Osteocyte (in vitro differentiated cells): ENCODE data around the gene ARHGAP4. TPM values are rescaled to one million over a fixed set of nuclear protein-coding genes. Genes with fewer than 3 reads are reported as not detected.

Source experiments
- DNase-seq: peaks from one replicate; pipeline ENCODE4 v3.0.0; 2021; ENCODE audit warnings: mixed read lengths; ENCODE audit not compliant: unreplicated experiment; ENCODE audit errors: extremely low spot score
- H3K27ac Mint-ChIP-seq: one replicate; pipeline ENCODE4 v1.8.0; 2021; ENCODE audit warnings: mild to moderate bottlenecking, mixed read lengths; ENCODE audit not compliant: unreplicated experiment
- H3K27me3 Mint-ChIP-seq: one replicate; pipeline ENCODE4 v1.8.0; 2021; ENCODE audit warnings: mixed read lengths; ENCODE audit not compliant: unreplicated experiment
- H3K36me3 Mint-ChIP-seq: one replicate; pipeline ENCODE4 v1.8.0; 2021; ENCODE audit warnings: mixed read lengths; ENCODE audit not compliant: unreplicated experiment
- H3K4me1 Mint-ChIP-seq: one replicate; pipeline ENCODE4 v1.8.0; 2021; ENCODE audit warnings: mixed read lengths; ENCODE audit not compliant: unreplicated experiment
- H3K4me3 Mint-ChIP-seq: one replicate; pipeline ENCODE4 v1.8.0; 2021; ENCODE audit warnings: mild to moderate bottlenecking, moderate library complexity, mixed read lengths; ENCODE audit not compliant: unreplicated experiment
- H3K9me3 Mint-ChIP-seq: one replicate; pipeline ENCODE4 v1.8.0; 2021; ENCODE audit warnings: mixed read lengths; ENCODE audit not compliant: unreplicated experiment
- CTCF ChIP-seq: fragments of 200-600 bp; sonication (generic); IDR thresholded peaks from 2 replicates; pipeline ENCODE4 v1.5.0; 2021; ENCODE audit warnings: antibody characterized with exemption, mild to moderate bottlenecking, moderate library complexity
- total RNA-seq: library from RNA; stranded (reverse); gene quantifications from 2 replicates; pipeline ENCODE4 v1.2.1, GENCODE V29; 2021

ARHGAP4 gene
- total RNA-seq, 1 donor from 2014 or later: 5.3 TPM

DNA sequence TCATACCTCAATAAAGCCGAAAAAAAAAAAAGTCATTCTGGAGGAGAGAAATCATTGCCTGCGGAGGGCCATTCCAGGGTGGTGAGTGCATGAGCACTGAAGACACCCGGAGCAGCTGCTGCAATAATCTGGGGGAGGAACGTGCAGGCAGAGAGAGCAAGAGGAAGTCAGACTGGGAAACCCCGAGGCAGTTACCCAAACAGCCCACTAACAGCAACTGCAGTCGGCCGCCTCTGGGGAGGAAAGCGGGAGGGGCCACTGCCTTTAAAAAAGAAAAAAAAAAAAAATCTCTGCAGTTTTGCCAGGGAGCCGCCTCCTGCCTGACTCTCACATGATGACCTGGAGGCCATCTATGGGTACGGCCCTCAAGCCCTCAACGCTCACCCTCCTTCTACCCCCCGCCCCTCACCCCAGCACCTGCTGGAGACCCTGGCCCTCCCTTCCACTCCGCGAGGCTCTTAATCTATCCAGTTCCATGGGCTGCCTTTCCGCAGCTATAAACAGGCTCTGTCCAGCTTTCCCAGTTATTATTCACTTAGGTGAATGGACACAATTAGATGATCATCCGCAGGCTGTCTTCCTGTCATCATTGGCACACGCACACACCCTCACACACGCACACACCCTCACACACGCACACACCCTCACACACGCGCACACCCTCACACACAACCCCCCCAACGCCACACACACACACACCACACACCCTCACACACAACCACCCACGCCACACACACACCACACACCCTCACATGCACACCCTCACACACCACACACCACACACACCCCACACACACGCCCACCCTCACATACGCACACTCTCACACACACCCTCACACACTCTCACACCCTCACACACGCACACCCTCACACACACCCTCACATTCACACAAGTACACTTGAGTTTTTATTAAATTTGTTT is 25.0 kb downstream of the ARHGAP4 start:
- peaks cover 2% of the 10 kb centered on the region for H3K36me3 Mint-ChIP-seq
- H3K4me3 Mint-ChIP-seq: no peak overlapping the region
- no peaks in the 10 kb centered on the region for H3K27me3 Mint-ChIP-seq
- DNase-seq: no peak
- H3K27ac Mint-ChIP-seq: peak overlapping the region; percentile 81
- H3K4me1 Mint-ChIP-seq: peaks cover 31% of the 10 kb centered on the region
- peaks cover 5% of the 10 kb centered on the region for H3K9me3 Mint-ChIP-seq
- TF ChIP-seq CTCF: no peak

DNA sequence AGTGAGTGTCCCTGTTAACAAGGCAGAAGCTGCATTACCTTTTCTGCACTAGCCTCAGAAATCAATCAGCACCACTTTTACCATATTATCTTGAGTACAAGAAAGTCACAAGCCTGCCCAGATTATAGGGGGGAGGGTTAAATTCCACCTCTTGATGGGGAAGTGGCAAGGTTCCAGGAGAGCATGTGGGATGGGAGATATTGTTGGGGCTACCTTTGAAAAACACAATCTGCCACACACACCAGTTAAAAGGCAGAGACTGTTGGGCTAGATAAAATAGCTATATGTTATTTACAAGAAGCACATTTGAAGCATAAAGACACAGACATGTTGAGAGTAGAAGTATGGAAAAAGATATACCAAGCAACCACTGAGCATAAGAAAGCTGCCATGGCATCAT is 28.2 kb downstream of the ARHGAP4 start:
- DNase-seq: no peak
- Mint-ChIP-seq H3K4me1 (peaks cover 28% of the 10 kb centered on the region), H3K36me3 (peaks cover 2% of the 10 kb centered on the region), H3K27me3 (no peaks in the 10 kb centered on the region), H3K27ac (no peak overlapping the region), H3K9me3 (peaks cover 5% of the 10 kb centered on the region), H3K4me3 (no peak overlapping the region)
- TF ChIP-seq CTCF: no peak

GRCh38 chrX:153889123-153889522 is 36.9 kb downstream of the ARHGAP4 start:
- H3K27me3 Mint-ChIP-seq: peaks cover 9% of the 10 kb centered on the region
- no peaks in the 10 kb centered on the region for H3K9me3 Mint-ChIP-seq
- no peak for TF ChIP-seq CTCF
- DNase-seq: no peak
- no peak overlapping the region for H3K4me3 Mint-ChIP-seq
- peaks cover 12% of the 10 kb centered on the region for H3K4me1 Mint-ChIP-seq
- H3K36me3 Mint-ChIP-seq: no peaks in the 10 kb centered on the region
- no peak overlapping the region for H3K27ac Mint-ChIP-seq

DNA sequence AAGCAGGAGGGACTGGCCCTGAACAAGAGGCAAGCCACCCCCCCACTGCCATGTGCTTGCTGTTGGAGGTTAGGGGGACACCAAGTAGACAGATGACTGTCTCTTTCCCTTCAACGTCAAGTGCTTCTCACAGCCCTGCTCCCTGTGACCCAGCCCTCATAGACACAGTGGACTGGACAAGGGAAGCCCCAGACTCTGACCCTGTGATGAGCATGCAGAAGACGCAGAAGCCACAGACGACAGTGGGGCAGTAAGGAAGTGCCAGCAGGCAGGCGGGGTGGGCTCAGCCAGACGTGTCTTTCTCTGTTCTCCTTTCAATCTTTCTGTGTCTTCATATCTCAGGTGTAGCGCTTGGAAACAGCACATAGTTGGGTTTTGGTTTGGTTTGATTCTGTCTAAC is 37.7 kb downstream of the ARHGAP4 start:
- no peak overlapping the region for H3K4me3 Mint-ChIP-seq
- no peaks in the 10 kb centered on the region for H3K9me3 Mint-ChIP-seq
- peaks cover 9% of the 10 kb centered on the region for H3K27me3 Mint-ChIP-seq
- no peaks in the 10 kb centered on the region for H3K36me3 Mint-ChIP-seq
- H3K27ac Mint-ChIP-seq: no peak overlapping the region
- H3K4me1 Mint-ChIP-seq: peaks cover 6% of the 10 kb centered on the region
- DNase-seq: no peak
- TF ChIP-seq CTCF: no peak

DNA sequence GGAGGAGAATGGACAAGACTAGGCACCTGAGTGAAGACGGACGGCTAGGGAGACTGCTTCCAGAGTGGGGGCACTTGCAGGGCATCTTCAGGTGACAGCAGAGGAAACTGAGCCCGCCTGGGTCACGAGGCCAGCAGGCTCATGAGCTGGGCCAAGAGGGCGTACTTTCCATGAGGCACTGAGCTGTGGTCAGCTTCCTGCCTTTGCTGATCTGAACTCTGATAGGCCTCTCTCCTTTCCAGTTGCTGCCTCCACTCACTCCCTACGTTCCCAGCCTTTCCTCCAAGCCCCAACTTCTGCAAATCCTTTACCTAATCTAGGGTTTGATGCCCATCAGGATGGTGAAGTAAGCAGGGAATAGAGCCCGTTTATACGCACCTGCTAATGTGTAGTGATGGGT is 38.7 kb downstream of the ARHGAP4 start:
- Mint-ChIP-seq H3K4me1 (peaks cover 6% of the 10 kb centered on the region), H3K27me3 (peaks cover 9% of the 10 kb centered on the region), H3K9me3 (no peaks in the 10 kb centered on the region), H3K4me3 (no peak overlapping the region), H3K27ac (no peak overlapping the region), H3K36me3 (no peaks in the 10 kb centered on the region)
- DNase-seq: no peak
- TF ChIP-seq CTCF: no peak
